ENCODE data around the gene CTIF. TPM values are rescaled to one million over a fixed set of nuclear protein-coding genes. Genes with fewer than 3 reads are reported as not detected.

CTIF gene
- total and polyA plus RNA-seq, 2 experiments from 2014 or later: 22.1 to 27.9 TPM

DNA sequence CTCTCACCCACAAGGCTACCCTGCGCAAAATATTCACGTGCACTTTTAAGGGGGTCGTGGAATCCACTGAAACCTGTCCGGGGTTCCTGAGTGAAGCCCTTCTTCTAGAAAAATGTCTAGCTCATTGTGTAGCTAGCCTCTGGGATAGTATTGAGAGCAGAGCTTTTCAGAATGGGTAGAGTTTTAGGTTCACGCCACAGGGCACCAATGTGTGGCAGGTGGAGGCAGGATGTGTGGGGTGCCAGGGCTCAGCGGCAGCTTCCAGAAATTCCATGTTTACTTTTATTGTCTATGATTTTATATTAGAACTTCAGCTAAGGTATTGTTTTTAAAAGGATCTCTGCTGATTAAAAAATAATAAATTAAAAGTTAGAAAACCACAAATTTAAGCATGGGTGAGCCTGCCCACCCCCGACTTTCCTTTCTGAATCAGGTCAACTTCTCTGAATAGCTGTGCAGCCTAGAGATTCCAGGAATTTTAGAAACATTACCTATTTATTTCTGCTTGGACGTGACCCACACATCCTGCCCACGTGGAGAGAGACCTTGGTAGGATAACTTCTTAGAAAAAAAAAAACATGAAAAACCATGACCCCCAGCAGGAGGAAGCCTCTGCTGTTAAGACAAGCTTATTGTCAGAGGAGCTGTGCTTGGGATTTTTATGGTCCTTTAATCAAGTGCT is 163.7 kb downstream of the CTIF start:
- Histone ChIP-seq H3K9me3 (ENCODE audit: low read depth) (no peaks in the 10 kb centered on the region), H3K4me2 (no peak overlapping the region), H3K79me2 (no peaks in the 10 kb centered on the region), H3K4me3 (no peak overlapping the region), H3K9me2 (replicated peaks; ENCODE audit: insufficient read depth) (no peaks in the 10 kb centered on the region), H3K4me1 (ENCODE audit: insufficient read depth) (no peaks in the 10 kb centered on the region), H3K27me3 (no peaks in the 10 kb centered on the region), H3K27ac (no peak overlapping the region), H3K36me3 (replicated peaks; ENCODE audit: insufficient read depth, low read depth) (no peaks in the 10 kb centered on the region), H4K20me1 (ENCODE audit: insufficient read depth, poor library complexity, severe bottlenecking) (no peaks in the 10 kb centered on the region), H2AFZ (no peak overlapping the region)
- WGBS (ENCODE audit: low lambda C conversion rate, missing lambda C conversion rate): 95% methylated on average over 9 of the region's 9 CpGs
- TF ChIP-seq EZH2phosphoT487 (IDR thresholded peaks at IDR 0.05; ENCODE audit: low read depth, severe bottlenecking, unreplicated experiment) (no peak), EZH2 (IDR thresholded peaks at IDR 0.05; ENCODE audit: borderline replicate concordance) (no peak)
- TF ChIP-seq, protein P1, sequence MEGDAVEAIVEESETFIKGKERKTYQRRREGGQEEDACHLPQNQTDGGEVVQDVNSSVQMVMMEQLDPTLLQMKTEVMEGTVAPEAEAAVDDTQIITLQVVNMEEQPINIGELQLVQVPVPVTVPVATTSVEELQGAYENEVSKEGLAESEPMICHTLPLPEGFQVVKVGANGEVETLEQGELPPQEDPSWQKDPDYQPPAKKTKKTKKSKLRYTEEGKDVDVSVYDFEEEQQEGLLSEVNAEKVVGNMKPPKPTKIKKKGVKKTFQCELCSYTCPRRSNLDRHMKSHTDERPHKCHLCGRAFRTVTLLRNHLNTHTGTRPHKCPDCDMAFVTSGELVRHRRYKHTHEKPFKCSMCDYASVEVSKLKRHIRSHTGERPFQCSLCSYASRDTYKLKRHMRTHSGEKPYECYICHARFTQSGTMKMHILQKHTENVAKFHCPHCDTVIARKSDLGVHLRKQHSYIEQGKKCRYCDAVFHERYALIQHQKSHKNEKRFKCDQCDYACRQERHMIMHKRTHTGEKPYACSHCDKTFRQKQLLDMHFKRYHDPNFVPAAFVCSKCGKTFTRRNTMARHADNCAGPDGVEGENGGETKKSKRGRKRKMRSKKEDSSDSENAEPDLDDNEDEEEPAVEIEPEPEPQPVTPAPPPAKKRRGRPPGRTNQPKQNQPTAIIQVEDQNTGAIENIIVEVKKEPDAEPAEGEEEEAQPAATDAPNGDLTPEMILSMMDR (IDR thresholded peaks at IDR 0.05; ENCODE audit: poor library complexity): no peak
- DNase-seq (ENCODE audit: low spot score): no peak

- H4K20me1 ChIP-seq (ENCODE audit: insufficient read depth, poor library complexity, severe bottlenecking): no peaks in the 10 kb centered on the region
- no peaks in the 10 kb centered on the region for H3K79me2 ChIP-seq
- H3K27ac ChIP-seq: no peak overlapping the region
- no peak overlapping the region for H3K4me2 ChIP-seq
- no peaks in the 10 kb centered on the region for H3K9me2 ChIP-seq (replicated peaks; ENCODE audit: insufficient read depth)
- H2AFZ ChIP-seq: no peak overlapping the region
- no peaks in the 10 kb centered on the region for H3K4me1 ChIP-seq (ENCODE audit: insufficient read depth)
- H3K4me3 ChIP-seq: no peak overlapping the region
- no peaks in the 10 kb centered on the region for H3K36me3 ChIP-seq (replicated peaks; ENCODE audit: insufficient read depth, low read depth)
- no peaks in the 10 kb centered on the region for H3K27me3 ChIP-seq
- no peak for TF ChIP-seq EZH2 (IDR thresholded peaks at IDR 0.05; ENCODE audit: borderline replicate concordance)
- TF ChIP-seq, protein P1 (IDR thresholded peaks at IDR 0.05; ENCODE audit: poor library complexity): no peak
- no peak for TF ChIP-seq EZH2phosphoT487 (IDR thresholded peaks at IDR 0.05; ENCODE audit: low read depth, severe bottlenecking, unreplicated experiment)
- no peaks in the 10 kb centered on the region for H3K9me3 ChIP-seq (ENCODE audit: low read depth)
- DNase-seq (ENCODE audit: low spot score): no peak
- WGBS (ENCODE audit: low lambda C conversion rate, missing lambda C conversion rate): 62% methylated on average over 1 of the region's 1 CpG
Measured at GRCh38 chr18:48703028-48703386, 164.2 kb downstream of the CTIF start.

DNA sequence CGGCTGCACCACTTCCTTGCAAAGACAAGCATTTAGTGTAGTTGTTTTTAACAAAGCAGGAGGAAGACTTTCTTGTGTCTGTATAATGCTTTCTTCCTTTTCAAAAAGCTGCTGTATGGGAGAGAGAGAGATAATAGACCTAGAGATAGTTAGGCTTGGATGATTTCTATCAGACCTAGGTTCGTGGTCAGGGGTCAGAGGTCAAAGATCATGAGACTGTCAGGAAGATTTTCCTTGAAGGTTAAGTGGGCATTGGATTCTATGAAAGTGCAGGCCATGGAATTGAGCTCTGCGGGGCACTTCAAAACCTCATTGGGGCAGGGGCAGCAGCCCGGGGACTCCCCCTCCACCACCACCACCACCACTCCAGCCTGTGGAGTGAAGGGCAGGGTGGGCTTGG is 164.6 kb downstream of the CTIF start:
- TF ChIP-seq EZH2phosphoT487 (IDR thresholded peaks at IDR 0.05; ENCODE audit: low read depth, severe bottlenecking, unreplicated experiment) (no peak), EZH2 (IDR thresholded peaks at IDR 0.05; ENCODE audit: borderline replicate concordance) (no peak)
- TF ChIP-seq, protein P1 (IDR thresholded peaks at IDR 0.05; ENCODE audit: poor library complexity): no peak
- no peak overlapping the region for H3K4me2 ChIP-seq
- H2AFZ ChIP-seq: no peak overlapping the region
- H4K20me1 ChIP-seq (ENCODE audit: insufficient read depth, poor library complexity, severe bottlenecking): no peaks in the 10 kb centered on the region
- no peaks in the 10 kb centered on the region for H3K4me1 ChIP-seq (ENCODE audit: insufficient read depth)
- H3K36me3 ChIP-seq (replicated peaks; ENCODE audit: insufficient read depth, low read depth): no peaks in the 10 kb centered on the region
- no peaks in the 10 kb centered on the region for H3K79me2 ChIP-seq
- WGBS (ENCODE audit: low lambda C conversion rate, missing lambda C conversion rate): 78% methylated on average over 4 of the region's 4 CpGs
- DNase-seq (ENCODE audit: low spot score): no peak
- no peak overlapping the region for H3K4me3 ChIP-seq
- H3K27me3 ChIP-seq: no peaks in the 10 kb centered on the region
- no peaks in the 10 kb centered on the region for H3K9me3 ChIP-seq (ENCODE audit: low read depth)
- no peaks in the 10 kb centered on the region for H3K9me2 ChIP-seq (replicated peaks; ENCODE audit: insufficient read depth)
- H3K27ac ChIP-seq: no peak overlapping the region

Data from hepatocyte (in vitro differentiated cells).